Measurements from ENCODE around the gene TBCK.
"Not testable (repeated sequence)": the region's sequence is repeated elsewhere in the genome, so short reads cannot be mapped to it uniquely, and the experiment has no call there.

Gene TBCK

GRCh38 chr4:106208481-106209460, 107.2 kb downstream of the TBCK start:
- no peak for DNase-seq

DNA sequence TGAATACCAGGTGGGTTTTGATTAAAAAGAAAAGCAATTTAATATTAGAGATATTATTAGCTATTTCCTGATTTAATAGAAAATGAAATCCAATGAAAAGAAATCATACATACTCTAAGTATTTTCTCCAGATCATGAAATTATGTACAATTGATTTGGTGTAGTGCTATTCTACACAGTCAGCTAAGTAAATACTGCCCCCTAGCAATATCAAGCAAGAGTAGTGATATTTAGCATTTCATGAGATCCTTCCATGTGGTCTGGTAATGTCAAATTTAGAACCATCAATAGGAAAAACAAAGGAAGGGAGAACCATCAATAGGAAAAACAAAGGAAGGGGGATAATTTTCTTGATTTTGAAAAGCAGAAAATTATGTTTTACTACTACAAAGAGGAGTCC, 114.6 kb downstream of the TBCK start:
- no peak for DNase-seq

DNA sequence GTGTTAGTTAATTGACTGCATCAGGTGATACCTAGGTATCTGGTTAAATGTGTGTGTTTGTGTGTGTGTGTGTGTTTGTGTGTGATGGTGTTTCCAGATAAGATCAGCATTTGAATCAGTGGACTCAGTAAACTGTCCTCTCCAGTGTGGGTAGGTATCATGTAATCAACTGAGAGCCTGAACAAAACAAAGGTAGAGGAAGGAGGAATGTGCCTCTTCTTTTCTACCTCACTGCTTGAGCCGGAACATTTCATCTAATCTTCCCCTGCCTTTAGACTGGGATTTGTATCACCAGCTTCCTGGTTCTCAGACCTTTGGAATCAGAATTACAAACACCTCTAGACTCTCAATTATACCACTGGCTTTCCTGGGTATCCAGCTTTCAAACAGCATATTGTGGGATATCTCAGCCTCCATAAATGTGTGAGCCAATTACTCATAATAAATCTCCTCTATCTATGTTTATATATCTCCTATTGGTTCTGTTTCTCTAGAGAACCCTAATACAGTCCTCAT, 120.5 kb downstream of the TBCK start:
- DNase-seq: no peak

- no peak for DNase-seq
These were observed 121.2 kb downstream of the TBCK start for GRCh38 chr4:106194801-106195200.

GRCh38 chr4:106192131-106192530, 123.9 kb downstream of the TBCK start:
- DNase-seq: no peak

DNA sequence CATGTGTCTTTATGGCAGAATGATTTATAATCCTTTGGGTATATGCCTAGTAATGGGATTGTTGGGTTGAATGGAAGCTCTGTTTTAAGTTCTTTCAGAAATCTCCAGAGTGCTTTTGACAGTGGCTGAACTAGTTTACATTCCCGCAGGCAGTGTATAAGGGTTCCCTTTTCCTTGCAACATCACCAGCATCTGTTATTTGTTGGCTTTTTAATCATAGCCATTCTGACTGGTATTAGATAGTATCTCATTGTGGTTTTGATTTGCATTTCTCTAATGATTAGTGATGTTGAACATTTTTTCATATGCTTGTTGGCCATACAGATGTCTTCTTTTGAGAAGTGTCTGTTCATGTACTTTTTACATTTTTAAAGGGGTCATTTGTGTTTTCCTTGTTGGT, 129.8 kb downstream of the TBCK start:
- no peak for DNase-seq

DNA sequence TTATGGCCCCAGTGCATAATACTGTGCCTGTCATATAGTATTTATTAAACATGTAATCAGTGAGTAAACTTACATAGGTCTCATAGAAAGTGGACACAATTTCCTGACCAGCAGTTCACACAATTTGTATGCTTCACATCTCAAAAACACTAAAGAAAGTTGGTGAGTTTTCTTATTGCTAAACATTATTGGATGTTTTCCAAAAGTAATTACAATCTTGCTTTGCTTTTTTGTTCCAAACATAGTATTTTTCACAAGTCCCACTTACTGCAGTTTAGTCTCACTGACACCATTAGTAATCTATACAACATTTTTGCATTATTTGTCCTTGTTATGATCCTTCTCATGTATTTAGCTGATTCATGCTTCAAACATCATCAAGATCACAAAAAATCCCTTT, 132.5 kb downstream of the TBCK start:
- DNase-seq: no peak

GRCh38 chr4:106172861-106173260, 143.1 kb downstream of the TBCK start:
- no peak for DNase-seq

- DNase-seq: no peak
These were observed 150.5 kb downstream of the TBCK start for GRCh38 chr4:106165351-106166010.

GRCh38 chr4:106162278-106162677, 153.7 kb downstream of the TBCK start:
- no peak for DNase-seq

GRCh38 chr4:106160560-106160959, 155.4 kb downstream of the TBCK start:
- DNase-seq: no peak

GRCh38 chr4:106149911-106150310, 166.1 kb downstream of the TBCK start:
- no peak for DNase-seq

DNA sequence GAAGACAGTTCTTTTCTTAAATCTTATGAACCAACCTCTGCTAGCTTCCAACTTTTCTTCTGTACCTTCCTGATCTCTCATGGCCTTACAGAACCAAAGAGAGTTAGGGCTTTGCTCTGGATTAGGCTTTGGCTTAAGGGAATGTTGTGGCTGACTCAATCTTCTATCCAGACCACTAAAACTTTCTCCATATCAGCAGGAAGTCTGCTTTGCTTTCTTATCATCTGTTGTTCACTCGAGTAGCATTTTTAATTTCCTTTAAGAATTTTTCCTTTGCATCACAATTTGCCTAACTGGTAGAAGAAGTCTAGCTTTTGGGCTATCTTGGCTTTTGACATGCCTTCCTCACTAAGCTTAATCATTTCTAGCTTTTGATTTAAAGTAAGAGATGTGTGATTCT, 167.0 kb downstream of the TBCK start:
- DNase-seq: no peak

DNA sequence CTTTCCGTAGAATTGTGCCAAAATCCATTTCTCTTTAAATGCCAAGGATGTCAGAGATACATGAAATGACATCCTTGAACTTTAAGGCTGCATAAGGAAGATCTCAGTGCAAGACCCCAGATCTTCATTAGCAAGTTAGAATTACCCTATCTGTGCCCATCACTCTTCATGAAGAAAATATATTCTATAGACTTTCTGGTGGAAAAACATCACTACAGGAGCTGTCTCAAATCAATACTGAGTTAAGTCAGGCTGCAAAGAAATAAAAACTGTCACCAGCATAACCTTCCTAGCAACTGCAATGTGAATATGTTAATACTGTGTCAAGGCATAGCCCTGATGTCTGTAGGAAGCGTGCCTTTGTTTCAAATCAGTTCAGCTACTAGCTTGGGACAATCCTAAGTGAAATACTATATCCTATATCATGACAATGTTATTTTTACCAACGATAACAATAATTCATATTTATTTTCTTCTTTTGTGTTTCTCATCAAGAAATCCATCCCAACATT, 173.3 kb downstream of the TBCK start:
- DNase-seq: no peak

- DNase-seq: no peak
These were observed 175.4 kb downstream of the TBCK start for GRCh38 chr4:106140601-106141000.

DNA sequence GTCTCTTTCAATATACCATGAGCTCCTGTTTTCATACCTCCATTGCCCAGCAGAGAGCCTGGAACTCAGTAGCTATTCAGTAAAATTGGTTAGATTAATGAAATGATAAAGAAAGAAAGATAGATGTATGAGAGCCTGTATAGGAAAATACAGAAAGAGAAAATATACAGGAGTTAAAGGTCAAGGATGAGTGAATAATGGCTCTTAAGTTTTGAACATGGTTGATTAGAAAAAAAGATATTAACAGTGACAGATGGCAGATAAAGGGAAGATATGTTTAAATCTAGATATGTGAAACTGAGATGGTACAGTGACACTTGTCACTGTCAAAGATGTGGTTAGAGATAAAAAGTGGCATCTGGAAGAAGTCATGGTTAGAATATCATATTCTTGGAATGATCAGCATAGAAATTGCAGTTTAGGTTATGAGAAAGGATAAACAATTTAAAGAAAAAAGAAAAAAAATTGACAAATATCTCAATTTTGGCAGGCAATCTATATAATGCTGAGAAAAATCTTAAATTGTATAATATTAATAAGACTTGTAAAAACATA, 179.2 kb downstream of the TBCK start:
- no peak for DNase-seq

- DNase-seq: no peak
These were observed 184.0 kb downstream of the TBCK start for GRCh38 chr4:106132045-106132444.

DNA sequence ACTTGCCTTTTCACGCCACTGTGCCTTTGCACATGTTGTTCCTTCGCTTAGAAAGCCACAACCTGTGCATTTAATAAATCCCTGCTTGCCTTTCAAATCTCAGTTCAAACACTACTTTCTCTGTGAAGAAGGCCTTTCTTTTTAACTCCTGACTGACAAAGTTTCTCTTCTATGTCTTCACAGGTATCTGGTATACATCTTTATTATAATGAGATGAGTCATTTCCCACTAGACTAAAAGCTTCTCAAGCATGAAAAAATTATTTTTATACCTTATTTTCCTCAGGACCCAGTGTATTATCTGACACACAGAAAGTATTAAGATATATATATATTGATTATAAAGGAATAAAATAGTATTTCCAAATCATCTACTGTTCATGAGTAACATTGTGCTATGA, 189.9 kb downstream of the TBCK start:
- no peak for DNase-seq

DNA sequence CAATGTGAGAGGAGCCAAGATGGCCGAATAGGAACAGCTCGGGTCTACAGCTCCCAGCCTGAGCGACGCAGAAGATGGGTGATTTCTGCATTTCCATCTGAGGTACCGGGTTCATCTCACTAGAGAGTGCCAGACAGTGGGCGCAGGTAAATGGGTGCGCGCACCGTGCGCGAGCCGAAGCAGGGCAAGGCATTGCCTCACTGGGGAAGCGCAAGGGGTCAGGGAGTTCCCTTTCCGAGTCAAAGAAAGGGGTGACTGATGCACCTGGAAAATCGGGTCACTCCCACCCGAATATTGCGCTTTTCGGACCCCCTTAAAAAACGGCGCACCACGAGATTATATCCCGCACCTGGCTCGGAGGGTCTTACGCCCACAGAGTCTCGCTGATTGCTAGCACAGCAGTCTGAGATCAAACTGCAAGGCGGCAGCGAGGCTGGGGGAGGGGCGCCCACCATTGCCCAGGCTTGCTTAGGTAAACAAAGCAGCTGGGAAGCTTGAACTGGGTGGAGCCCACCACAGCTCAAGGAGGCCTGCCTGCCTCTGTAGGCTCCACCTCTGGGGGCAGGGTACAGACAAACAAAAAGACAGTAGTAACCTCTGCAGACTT, 196.0 kb downstream of the TBCK start:
- DNase-seq: not testable (repeated sequence)

DNA sequence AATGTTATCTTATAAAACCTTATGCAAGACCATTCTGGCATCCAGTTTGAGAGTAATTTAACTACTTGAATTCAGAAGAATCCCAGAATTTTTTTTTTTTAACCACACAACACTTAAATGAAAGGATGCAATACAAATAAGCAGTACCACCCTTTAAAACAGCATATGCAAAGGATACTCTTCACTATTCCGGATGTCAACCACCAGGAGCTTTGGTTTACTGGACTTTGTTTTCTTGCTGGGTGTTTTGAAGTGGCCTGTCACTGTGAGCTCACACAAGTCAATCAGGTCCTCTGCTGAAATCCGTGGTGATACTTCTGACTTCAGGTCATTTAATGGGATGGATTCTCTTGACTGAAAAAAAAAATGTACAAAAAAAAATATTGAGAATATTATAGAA, 200.0 kb downstream of the TBCK start:
- no peak for DNase-seq

DNA sequence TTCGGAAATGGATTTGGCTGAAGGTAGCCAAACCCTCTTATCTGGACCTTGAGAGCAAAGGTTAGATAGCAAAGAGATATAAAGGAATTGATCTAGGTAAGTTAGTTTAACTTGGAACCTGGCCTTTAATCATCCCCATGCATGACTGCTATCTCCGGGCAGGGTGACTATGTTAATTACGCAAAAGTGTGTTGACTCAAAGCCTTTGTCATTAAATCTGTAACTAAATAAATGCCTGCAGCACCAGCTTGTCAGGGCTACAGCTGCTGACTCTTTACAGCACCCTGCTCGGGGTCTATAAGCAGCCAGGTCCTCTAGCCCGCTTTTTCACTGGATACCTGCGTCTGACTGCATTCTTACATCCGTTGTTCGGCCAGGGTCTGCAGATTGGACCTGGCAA, 201.7 kb downstream of the TBCK start:
- DNase-seq: no peak

GRCh38 chr4:106111778-106112469, 204.1 kb downstream of the TBCK start:
- DNase-seq: not testable (repeated sequence)
